Smooth muscle cell of the brain vasculature (primary cell): ENCODE data around the gene MLPH.

Source experiments
- DNase-seq: peaks from one replicate; pipeline ENCODE4 v3.0.0-alpha.2; 2012; ENCODE audit warnings: low read depth, low spot score

Gene MLPH

DNA sequence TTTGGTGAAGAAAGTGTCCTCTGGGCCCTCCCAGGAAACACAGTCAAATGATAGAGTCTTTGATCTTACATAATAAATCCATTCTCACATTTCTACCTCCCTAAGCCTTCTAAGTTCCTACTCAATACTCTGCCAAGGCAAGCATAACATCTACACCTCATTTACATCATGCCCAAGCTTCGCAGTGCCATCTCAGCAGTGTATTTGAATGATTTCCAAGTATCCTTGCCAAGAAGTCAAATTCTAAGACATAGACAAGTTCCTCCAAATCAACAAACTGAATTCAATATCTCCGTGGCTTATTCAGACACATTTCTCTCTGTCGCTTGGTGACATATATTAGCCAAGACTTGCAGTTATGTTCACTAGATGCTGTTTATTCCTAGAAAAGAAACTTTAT, 8.1 kb upstream of the MLPH start:
- no peak for DNase-seq

DNA sequence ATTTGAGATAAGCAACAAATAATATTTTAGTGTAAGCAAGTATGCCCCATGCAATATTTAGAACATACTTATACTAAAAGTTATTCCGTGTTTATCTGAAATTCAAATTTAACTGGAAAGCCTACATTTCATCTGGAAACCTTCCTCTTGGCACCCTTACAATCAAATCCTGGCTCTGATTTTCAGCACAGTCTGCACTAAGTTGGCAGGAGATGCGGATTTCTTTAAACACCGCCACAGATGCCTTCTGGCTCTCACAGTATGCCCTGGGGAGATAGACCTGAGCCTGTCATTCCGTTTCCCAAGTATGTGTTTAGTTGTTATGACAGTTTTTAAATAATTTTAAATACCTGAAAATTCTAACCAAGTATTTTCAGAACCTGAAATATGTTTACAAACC, 7.3 kb upstream of the MLPH start:
- no peak for DNase-seq

DNA sequence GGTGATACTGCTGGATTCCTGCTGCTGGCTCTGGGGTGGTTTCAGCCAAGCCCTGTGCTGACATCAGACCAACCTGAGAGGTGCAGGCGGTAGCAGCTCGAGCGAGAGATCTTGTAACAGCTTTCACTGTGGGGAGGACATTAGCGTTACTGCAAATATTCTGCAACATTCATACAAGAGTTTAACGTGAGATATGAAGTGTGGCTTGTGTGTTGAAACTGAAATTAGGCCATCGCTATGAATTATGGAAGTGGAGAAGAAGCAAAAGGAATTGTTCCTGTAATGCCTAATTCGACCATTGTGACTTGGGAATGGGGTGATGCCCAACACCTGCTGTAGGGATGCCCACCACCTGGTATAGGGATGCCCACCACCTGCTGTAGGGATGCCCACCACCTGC, 6.5 kb upstream of the MLPH start:
- DNase-seq, result no peak

DNA sequence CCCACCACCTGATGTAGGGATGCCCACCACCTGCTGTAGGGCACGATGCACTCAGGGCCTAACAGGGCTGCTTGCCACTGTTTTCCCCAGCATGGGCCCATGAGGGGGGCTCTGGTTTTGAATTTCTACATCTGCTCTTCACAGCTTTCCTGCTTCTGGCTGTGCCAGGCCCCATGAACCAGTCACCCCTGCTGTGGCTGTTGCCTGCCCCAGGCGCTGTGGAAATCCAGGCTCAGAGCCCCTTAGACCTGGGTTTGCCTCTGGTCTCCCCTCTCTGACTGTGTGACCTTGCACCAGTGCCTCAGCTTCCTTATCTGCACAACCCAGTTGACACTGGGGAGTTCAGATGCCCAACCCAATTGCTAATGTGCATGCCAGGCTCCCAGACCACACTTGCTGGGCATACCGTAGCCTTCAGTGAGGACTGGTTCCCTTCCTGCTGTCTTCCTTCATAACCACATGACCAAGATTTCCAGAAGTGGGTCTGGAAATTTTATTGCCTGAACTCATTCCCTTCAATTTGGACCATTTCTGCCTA, 6.0 kb upstream of the MLPH start:
- DNase-seq, result no peak

DNA sequence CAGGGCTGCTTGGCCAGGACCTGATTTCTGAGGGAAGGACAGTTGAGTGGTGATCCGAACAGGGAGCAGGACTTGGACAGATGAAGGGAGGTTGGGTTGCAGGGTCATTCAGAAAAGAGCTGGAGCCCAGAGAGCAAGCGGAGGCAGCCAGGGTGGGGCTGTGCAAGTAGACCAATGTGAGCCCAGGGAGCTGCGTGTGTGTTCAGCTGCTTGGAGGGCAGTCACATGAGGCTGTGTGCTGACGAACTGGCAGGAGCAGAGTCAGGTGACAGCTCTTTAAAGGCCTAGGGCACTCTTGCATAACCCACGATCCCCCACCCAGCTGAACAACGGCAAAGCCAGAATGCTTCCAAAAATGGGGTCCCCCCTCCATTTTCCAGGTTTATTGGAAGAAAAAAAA, 4.6 kb upstream of the MLPH start:
- DNase-seq, result no peak

DNA sequence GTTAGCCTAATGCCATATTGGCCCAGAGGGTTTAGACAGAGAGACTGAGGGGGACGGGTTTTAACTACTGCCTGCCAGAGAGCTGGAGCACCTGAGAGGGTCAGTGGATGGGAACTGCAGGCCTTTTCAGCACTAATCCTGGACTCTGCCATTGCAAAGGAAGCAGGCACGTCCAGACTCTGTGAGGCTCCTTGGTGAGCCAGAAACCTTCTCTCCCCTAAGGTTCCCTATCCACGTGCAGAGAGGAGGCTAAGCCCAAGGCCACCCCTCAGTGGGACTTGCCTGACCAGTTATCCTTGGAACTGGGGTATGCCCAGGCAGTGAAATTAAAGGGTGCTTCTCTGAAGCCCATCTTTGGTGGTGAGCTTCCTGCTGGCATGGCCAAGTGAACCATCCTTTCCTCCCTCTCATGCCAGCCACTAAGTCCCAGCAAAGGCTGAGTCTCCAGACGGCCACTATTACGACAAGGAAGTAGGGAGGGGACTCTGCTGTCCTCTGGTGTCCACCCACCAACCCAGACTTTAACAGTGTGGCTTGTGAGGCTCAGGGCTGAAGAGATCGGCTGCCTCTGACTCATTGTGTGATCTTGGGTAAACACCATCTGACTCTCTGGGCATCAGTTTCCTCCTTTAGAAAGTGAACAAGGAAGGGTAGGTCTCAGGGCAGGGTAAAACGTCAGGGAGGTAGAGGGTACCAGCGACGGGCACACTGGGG, 3.9 kb upstream of the MLPH start:
- DNase-seq, result no peak

DNA sequence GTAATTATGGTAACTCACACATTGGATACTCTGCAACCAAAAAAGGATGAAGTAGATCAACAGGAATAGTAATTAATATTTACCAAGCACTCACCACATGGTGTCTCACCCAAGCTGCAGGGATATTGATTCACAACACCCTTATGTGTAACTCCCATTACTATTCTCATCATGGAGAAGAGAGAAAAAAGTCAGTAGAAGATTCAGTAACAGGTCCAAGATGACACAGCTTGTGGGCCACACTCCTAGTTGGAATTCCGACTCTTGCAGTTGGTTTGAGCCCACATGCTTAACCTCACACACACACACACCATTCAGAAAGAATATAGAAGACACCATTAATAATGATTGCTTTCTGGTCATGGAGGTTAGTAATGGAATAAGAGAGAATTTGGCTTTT, 1.7 kb upstream of the MLPH start:
- DNase-seq, result no peak

DNA sequence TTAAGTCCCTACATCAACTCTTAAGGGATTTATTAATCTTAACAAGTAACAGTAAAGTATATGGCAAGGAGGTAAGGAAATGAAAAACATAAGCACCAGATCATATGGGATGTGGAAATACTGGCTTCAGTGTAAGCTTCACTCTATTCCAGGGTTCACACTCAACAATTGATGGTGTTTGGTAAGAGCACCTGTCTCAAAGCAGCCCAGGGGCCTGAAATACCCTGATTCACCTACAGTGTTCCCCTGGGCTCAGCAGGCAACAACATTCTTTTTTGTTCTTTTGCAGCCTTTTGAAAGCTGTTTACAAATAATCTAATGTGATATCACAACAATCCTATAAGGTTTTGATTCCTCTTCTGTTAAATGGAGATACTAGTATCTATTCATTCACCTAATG, 1.2 kb upstream of the MLPH start:
- DNase-seq, result no peak

DNA sequence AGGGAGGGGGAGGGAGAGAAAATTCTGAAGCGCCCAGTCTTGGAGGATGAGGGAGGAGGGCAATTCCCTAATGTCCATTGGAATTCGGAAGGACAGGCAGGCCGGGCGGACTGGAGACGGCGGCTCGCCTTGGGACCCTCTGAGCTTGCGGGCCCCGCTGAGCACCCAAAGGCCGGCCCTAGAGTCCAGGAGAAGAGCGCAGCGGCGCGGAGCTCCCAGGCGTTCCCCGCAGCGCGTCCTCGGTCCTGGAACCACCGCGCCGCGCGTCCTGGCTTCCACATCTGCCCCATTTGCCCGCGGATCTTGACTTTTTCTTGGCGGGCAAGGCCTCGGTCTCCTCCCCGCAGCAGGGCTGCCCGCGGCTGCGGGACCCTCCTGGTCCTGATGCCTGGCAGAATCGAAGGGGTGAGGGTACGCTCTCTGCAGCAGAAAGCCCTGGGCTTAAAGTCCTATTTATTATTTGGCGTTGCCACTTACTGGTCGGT, 675 bp upstream of the MLPH start:
- DNase-seq, result no peak

DNA sequence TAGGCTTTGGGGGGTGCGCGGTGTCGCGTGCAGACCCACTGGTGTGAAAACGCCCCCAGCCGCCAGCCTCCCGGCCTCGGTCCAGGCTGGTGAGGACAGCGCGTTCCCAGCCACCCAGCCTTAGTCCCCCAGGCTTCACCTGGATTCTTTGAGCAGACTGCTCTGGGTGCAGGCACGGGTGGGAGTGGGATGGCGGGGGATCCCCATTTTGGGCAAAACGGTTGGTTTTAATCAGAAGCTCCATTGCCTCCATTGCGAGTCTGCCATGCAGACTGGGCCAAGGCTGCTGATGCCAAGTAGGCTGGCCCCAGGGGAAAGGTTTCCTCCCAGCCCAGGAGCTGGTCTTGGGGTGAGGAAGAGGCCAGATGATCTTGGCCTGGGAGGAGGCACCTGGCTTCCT, 445 bp downstream of the MLPH start:
- no peak for DNase-seq

DNA sequence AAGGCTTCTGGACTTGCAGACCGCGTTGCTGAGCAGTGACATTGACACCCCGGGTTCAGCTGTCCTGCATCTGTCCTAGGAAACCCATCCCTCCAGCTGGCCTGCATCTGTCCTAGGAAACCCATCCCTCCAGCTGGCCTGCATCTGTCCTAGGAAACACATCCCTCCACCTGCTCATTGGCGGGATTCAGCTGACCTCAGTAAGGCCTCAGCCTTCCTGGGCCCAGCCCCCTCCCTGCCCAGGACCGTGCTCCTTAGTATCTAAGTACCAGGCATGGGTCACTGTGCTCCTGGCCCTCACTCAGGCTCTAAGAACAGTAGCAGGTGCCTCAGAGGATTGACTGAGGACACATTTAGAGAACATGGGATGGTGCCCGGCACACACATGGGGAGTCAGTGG, 1.2 kb downstream of the MLPH start:
- no peak for DNase-seq

DNA sequence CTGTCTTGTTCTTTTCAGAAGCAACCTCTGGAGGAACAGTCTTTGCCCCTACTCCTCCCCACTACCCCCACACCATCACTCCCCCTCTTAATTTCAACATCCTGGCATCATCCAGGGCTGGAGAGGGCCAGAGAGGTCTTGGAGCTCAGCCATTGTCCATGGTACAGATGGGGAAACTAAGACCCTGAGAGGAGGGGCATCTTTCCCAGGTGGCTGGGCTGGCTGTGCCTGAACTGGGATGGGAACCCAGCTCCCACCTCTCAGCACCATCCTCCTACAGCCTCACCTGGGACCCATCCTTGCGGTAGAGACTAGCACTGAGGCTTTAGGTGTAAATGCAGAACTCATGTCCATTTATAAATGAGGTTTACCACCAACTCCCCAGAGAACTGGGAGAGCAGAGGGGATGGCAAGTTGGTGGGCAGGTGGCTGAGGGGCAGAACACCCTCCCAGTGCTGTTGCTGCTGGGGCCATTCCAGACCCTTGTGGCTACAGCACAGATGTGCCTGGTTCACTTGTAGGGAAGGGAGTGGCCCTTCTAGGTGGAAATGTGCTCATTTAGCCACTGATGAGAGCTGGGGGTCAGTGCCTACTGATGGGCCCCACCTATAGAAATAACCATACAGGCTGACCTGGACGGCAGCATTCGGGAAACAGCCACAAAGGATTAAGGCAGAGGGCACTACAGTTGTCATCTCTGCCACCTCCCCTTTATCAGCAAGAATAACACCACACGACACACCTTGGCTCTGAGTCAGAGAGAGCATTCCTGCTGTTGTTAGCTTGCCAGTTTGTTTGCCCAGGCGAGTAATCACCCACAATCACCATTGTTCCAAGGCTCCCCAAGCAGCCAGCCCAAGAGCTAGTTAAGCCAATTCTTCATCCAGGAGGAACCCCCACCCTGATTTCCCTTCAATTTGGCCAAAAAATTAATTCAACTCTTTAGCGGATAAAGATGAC, 2.1 kb downstream of the MLPH start:
- no peak for DNase-seq

DNA sequence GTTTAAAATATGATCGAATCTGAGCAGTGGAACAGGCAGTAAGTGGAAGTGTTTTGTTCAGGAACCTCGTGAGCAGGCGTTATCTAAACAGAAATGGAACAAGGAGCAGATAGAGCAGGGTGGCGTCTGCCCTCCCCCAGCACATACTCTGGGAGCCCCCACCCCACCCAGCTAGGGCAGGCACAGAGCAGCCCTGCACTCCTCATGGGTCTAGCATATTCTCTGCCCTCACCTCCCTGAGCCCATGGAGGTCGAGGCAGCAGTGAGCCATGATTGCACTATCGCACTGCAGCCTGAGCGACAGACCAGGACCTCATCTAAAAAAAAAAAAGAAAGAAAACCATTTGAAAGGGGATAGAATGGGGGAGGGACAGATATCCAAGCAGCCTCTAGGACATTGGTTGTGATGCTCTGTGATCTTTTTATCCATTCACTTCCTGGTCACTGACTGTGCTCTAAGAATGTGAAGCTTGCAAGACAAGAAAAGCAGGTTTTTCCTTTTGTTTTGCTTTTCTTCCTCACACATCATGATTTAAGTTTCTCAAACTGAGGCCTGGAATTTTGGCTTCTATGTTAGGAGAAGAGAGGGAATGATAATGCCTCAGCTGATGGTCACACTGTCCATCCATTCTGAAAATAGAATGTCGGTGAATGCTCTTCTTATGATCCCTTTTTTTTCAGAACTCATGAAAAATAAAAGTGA, 3.1 kb downstream of the MLPH start:
- no peak for DNase-seq

DNA sequence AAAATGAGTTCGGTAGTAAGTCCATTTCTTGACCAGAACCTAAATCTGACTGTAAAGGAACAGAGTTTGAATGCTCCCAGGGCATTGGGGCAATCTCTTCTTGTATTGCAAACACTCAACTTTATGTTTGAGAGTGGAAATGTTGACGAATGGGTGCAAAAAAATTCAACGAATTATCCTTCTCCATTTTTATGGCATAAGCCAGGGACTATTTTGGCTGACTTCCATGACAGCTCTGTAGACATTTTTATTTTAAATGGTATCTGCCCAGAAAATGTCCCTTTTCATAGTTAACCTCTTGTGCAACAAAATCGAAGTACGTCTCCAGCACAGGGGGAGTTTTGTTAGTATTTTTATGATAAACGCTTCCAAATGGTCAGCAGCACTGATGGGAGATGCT, 3.7 kb downstream of the MLPH start:
- no peak for DNase-seq

DNA sequence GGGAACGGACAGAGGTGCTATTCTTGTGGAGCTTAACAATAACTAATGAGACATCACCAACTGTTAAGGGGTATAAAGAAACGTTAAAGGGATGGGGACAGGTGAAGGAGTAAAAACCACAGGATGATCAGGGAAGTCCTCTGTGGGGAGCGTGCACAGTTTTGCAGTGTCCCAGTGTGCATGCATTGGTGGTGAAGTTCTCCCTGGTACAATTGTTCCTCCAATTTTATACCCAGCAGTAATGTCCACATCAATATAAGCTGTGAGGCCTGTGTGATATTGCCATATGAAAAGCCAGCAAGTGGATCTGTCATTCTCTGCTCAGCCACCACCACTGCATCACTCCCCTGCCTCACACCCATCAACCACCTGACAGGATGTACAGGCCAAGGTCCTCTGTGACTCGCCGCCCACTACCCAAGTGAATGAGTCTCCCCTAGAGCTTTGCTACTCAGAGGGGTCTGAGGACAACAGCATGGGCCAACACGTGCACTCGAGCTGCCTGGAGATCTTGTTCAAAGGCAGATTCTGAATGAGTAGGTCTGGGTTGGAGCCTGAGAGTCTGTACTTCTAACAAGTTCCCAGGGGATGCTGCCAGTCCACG, 4.6 kb downstream of the MLPH start:
- no peak for DNase-seq

DNA sequence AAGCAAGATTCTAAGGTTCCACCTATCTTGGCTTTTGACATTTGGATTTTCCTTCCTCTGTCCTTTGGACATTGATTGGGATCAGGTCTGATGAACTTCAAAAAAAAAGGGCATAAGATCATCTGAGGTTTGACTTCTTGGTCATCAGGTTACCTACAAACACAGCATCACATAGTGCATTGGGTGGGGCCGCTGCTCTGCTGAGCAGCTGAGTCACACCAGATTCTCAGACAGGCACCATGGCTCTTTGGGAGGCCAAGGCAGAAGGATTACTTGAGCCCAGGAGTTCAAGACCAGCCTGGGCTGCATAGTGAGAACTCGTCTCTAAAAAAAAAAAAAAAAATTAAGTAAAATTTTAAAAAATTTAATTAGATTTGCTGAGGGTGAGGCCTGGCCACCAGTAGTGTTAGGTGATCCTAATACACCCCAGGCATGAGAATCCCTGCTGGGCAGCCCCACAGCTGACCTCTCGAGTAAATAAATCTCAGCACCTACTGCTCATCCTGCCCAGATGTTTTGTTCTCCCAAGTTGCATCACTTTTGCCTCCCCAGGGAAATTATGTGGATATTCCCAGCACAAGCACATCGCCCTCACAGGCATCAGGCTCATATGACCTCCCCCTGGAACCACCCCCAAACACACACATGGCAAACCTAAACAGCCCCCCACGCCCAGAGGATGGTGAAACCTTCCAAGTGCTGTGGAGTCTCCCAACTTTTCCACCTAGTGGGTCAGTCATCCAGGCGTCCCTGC, 5.3 kb downstream of the MLPH start:
- DNase-seq, result no peak

DNA sequence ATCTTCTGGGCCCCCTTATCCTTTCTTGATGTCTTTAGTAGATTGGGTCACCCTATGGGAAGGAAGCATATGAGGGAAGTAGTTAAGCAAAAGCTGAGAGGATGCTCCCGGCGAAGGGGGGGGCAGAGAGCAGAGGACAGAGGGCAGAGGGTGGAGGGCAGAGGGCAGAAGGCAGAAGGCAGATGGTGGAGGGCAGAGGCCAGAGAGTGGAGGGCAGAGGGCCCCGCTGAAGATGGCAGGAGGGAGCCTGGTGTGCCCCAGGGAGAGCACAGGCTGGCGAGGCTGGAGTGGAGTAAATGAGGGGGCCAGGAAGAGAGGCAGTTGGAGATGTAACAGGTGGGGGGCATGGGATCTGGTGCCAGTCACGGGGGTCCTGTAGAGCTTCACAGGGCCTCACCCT, 7.0 kb downstream of the MLPH start:
- DNase-seq, result no peak

DNA sequence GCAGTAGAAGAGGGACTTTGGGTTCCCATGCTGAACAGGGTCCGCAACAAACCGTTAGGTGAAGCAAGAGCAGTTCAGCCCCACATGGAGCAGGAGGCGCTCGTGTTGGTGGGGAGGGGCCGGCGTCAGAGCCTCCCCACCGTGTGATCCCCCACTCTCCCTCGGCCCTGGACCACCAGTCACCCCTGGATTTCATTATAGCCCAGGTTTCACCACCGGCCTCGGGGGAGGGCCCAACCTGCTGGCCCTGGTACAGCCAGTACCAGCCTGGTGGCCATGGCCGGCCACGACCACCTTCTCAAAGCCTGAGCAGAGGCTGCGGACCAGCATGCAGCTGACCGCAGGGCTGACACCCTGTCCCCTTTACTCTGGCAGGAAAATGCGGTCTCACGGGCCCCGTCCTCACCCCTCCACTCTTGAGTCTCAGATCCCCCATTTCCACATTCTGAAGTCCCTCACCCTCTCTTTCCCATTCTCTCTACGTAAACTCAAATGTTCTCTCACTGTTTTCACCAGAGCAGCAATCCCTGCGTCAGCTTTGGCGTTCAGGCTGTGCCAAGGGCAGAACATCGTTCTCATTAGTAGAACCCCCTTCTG, 8.6 kb downstream of the MLPH start:
- no peak for DNase-seq

DNA sequence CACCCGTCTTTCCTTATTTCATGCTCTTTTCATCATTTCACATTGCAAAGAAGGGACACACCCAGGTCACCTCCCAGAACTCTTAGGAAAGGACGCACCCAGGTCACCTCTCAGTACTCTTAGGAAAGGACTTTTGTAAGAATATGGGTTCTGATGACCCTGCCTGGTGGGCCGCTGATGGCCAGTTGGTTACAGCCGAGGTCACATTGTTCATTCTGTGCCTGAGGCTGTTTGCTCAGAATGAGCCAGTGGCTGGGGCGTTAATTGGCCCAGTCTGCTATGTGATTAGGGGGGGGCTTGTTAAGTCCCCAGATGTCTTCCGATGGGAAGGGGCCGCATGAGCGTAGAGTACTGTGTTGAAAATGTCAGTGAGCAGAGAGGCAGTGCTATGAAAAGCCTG, 9.4 kb downstream of the MLPH start:
- no peak for DNase-seq

DNA sequence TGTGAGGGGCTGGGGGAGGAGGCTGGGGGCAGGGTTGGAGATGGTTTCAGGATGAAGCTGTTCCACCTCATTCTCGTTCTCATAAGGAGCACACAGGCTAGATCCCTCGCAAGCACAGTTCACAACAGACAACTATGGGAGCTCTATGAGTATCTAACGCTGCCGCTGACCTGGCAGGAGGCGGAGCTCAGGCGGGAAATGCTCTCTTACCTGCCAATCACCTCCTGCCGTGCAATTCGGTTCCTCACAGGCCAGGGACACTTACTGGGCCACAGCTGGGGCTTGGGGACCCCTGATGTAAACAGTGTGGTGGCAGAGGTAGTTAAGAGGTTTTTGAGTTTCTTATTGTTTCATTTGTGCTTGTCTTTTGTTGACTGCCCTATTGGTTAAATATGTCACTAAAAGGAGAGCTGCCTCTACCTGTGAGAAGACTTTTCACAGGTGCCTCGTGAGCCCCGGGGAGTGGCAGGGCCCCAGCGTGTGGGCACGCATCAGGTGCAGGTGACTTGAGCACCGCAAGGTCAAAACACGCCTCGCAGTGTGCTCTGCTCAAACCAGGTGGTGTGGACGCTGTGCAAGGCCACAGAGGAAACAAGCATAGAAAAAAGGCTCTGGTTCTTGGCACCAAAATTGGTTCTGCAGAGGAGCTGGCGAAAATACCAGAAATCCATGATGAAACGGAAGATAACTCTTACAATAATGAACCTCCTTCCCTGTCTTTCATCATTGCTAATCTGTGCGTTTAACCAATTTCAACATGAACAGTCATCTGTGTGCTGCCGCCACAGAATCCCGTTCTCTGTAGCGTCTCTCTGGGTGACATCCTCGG, 10.2 kb downstream of the MLPH start:
- DNase-seq, result no peak
